ENCODE measurements around the gene FHAD1.

DNA sequence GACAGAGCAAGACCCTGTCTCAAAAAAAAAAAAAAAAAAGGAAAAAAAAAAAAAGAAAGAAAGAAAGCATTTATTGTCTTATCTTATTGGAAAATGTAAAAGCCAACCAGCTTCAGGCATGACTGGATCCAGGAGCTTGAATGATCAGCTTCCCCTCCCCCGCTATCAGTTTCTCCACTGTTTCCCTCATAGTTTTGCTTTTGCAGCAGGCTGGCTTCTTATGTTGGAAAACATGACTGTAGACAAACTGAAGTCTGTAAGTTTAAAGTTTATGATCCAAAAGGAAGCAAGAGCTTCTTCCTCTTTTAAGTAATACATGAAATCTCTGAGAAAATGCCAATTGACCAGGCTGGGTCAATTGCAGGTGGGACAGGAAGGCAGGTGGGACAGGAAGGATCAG is 52.2 kb downstream of the FHAD1 start:
- TF ChIP-seq, protein P1, sequence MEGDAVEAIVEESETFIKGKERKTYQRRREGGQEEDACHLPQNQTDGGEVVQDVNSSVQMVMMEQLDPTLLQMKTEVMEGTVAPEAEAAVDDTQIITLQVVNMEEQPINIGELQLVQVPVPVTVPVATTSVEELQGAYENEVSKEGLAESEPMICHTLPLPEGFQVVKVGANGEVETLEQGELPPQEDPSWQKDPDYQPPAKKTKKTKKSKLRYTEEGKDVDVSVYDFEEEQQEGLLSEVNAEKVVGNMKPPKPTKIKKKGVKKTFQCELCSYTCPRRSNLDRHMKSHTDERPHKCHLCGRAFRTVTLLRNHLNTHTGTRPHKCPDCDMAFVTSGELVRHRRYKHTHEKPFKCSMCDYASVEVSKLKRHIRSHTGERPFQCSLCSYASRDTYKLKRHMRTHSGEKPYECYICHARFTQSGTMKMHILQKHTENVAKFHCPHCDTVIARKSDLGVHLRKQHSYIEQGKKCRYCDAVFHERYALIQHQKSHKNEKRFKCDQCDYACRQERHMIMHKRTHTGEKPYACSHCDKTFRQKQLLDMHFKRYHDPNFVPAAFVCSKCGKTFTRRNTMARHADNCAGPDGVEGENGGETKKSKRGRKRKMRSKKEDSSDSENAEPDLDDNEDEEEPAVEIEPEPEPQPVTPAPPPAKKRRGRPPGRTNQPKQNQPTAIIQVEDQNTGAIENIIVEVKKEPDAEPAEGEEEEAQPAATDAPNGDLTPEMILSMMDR (IDR thresholded peaks at IDR 0.05; ENCODE audit: low read depth, low read length) = no peak
- TF ChIP-seq POLR2A (IDR thresholded peaks at IDR 0.05; ENCODE audit: extremely low read depth, insufficient read length) (no peak), MYC (IDR thresholded peaks at IDR 0.05; ENCODE audit: low read depth, low read length) (no peak)
- TF ChIP-seq, protein P2, sequence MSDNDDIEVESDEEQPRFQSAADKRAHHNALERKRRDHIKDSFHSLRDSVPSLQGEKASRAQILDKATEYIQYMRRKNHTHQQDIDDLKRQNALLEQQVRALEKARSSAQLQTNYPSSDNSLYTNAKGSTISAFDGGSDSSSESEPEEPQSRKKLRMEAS (IDR thresholded peaks at IDR 0.05; ENCODE audit: low read depth, low read length) = no peak
